22Rv1 (cell line): ENCODE data around the gene C8A.

Source experiments
- ZFX ChIP-seq: fragments of 450-650 bp; IDR thresholded peaks from 2 replicates; pipeline ENCODE4 v1.6.1; 2017; ENCODE audit warnings: antibody characterized with exemption, borderline replicate concordance
- TF ChIP-seq, protein P1 (sequence below): fragments of 450-650 bp; IDR thresholded peaks from 2 replicates; pipeline ENCODE4 v1.5.1; 2017; ENCODE audit warnings: mild to moderate bottlenecking

DNA sequence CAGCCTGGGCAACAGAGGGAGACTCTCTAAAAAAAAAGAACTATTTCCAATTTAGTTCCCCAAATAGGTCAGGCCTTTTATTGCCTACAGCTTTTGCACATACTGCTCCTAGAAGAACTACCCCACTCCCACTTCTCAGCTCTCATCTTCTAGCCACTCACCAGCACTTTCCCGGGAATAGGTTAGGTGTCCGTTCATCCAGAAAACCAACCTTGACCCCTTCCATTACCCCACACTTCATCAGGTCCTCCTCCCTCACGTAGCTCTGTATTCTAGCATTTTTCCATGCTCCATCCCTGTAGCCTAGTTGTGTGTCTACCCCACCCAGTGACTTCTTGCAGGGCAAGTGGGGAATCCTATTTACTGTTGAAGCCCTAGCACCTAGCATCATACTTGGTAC lies 68.6 kb downstream of the C8A start:
- TF ChIP-seq, protein P1, sequence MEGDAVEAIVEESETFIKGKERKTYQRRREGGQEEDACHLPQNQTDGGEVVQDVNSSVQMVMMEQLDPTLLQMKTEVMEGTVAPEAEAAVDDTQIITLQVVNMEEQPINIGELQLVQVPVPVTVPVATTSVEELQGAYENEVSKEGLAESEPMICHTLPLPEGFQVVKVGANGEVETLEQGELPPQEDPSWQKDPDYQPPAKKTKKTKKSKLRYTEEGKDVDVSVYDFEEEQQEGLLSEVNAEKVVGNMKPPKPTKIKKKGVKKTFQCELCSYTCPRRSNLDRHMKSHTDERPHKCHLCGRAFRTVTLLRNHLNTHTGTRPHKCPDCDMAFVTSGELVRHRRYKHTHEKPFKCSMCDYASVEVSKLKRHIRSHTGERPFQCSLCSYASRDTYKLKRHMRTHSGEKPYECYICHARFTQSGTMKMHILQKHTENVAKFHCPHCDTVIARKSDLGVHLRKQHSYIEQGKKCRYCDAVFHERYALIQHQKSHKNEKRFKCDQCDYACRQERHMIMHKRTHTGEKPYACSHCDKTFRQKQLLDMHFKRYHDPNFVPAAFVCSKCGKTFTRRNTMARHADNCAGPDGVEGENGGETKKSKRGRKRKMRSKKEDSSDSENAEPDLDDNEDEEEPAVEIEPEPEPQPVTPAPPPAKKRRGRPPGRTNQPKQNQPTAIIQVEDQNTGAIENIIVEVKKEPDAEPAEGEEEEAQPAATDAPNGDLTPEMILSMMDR = no peak
- TF ChIP-seq ZFX = no peak
